Karpas-422 (cell line): Measurements from ENCODE around the gene SAFB2. TPM values are rescaled to one million over a fixed set of nuclear protein-coding genes. Genes with fewer than 3 reads are reported as not detected.

Experiments used
- DNase-seq: peaks from one replicate; pipeline ENCODE4 v3.0.0-alpha.2; 2015
- H2AFZ ChIP-seq: fragments of 200-600 bp; sonication (generic); 2 replicates; pipeline ENCODE4 v1.6.1; 2014; ENCODE audit warnings: antibody characterized with exemption, low read length, mixed read lengths
- H3K27ac ChIP-seq: fragments of 200-600 bp; sonication (generic); 2 replicates; pipeline ENCODE4 v1.5.1; 2014; ENCODE audit warnings: mild to moderate bottlenecking, low read length, moderate library complexity
- H3K27me3 ChIP-seq: fragments of 200-600 bp; sonication (generic); 2 replicates; pipeline ENCODE4 v1.6.1; 2014; ENCODE audit warnings: low read length, mixed read lengths
- H3K36me3 ChIP-seq: fragments of 200-600 bp; sonication (generic); 2 replicates; pipeline ENCODE4 v1.6.1; 2014; ENCODE audit warnings: low read length, mixed read lengths; ENCODE audit not compliant: insufficient read depth
- H3K4me1 ChIP-seq: fragments of 200-600 bp; sonication (generic); 2 replicates; pipeline ENCODE4 v1.6.1; 2014; ENCODE audit warnings: mild to moderate bottlenecking, low read length, mixed read lengths
- H3K4me2 ChIP-seq: fragments of 200-600 bp; sonication (generic); 2 replicates; pipeline ENCODE4 v1.6.1; 2014; ENCODE audit warnings: low read length, low read depth, mild to moderate bottlenecking; ENCODE audit not compliant: poor library complexity, severe bottlenecking
- H3K4me3 ChIP-seq: fragments of 200-600 bp; sonication (generic); 2 replicates; pipeline ENCODE4 v1.5.1; 2014; ENCODE audit warnings: mild to moderate bottlenecking, antibody characterized with exemption, low read length, mixed read lengths
- H3K79me2 ChIP-seq: fragments of 200-600 bp; sonication (generic); 2 replicates; pipeline ENCODE4 v1.6.1; 2014; ENCODE audit warnings: mild to moderate bottlenecking, low read length, mixed read lengths
- H3K9ac ChIP-seq: fragments of 200-600 bp; sonication (generic); 2 replicates; pipeline ENCODE4 v1.6.0; 2014; ENCODE audit warnings: low read length
- H3K9me2 ChIP-seq: fragments of 200-600 bp; sonication (generic), shearing (Covaris generic); replicated peaks from 2 replicates; pipeline ENCODE4 v1.6.0; 2014; ENCODE audit warnings: mild to moderate bottlenecking, low read length, moderate library complexity; ENCODE audit not compliant: insufficient read depth
- H3K9me3 ChIP-seq: fragments of 300-700, 200-600 bp; sonication (generic); 2 replicates; pipeline ENCODE4 v1.6.1; 2014; ENCODE audit warnings: low read length, mixed read lengths
- H4K20me1 ChIP-seq: fragments of 200-600 bp; sonication (generic); 2 replicates; pipeline ENCODE4 v1.6.1; 2014; ENCODE audit warnings: mild to moderate bottlenecking, antibody characterized with exemption, low read length, low read depth; ENCODE audit not compliant: insufficient read depth
- total RNA-seq: library from RNA; depleted of rRNA; stranded (reverse); fragments of >200 nt; shearing (Covaris generic); gene quantifications from 2 replicates; pipeline ENCODE4 v1.2.3, GENCODE V29; 2014; ENCODE audit warnings: low replicate concordance

The SAFB2 gene
- total RNA-seq, 1 experiment from 2014 or later = 40.3 TPM

DNA sequence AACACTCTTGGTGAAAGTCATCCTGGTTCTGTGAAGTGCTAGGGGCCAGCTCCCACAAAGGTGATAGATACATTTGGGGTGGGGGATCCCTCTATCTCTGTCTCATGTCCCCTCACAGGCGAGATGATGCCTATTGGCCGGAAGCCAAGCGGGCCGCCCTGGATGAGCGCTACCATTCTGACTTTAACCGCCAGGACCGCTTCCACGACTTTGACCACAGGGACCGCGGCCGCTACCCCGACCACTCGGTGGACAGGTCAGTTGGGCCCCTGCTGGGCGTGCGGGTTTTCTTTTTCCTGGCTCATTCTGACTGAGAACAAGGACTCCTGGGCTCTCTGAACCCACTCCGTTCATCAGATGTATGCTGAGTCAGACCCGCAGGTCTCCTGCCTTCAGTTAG lies 41.3 kb upstream of the SAFB2 start:
- DNase-seq = no peak
- Histone ChIP-seq H4K20me1 (peaks cover 10% of the 10 kb centered on the region; the same call in 1 of the 2 replicates), H3K36me3 (peaks cover 57% of the 10 kb centered on the region), H2AFZ (no peak overlapping the region), H3K4me3 (no peak overlapping the region), H3K27ac (no peak overlapping the region), H3K9me3 (no peaks in the 10 kb centered on the region), H3K79me2 (peaks cover 12% of the 10 kb centered on the region; the same call in 1 of the 2 replicates), H3K4me1 (no peaks in the 10 kb centered on the region), H3K9me2 (no peaks in the 10 kb centered on the region), H3K4me2 (no peak overlapping the region), H3K27me3 (no peaks in the 10 kb centered on the region), H3K9ac (no peak overlapping the region)

DNA sequence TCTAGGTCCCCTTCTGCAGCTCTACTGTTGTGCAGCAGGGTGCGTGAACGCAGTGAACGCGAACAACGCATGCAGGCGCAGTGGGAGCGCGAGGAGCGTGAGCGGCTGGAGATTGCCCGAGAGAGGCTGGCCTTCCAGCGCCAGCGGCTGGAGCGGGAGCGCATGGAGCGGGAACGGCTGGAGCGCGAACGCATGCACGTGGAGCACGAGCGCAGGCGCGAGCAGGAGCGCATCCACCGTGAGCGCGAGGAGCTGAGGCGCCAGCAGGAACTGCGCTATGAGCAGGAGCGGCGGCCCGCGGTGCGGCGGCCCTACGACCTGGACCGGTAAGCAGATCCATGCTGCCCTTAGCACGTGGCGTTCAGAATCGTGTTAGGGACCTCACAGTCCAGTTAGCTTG lies 38.9 kb upstream of the SAFB2 start:
- Histone ChIP-seq H3K79me2 (peaks cover 14% of the 10 kb centered on the region; the same call in 1 of the 2 replicates), H3K4me1 (no peaks in the 10 kb centered on the region), H4K20me1 (peaks cover 7% of the 10 kb centered on the region; the same call in 1 of the 2 replicates), H3K9ac (no peak overlapping the region), H3K36me3 (peaks cover 46% of the 10 kb centered on the region), H3K4me3 (no peak overlapping the region), H3K9me2 (no peaks in the 10 kb centered on the region), H3K27ac (no peak overlapping the region), H2AFZ (no peak overlapping the region), H3K27me3 (no peaks in the 10 kb centered on the region), H3K9me3 (no peaks in the 10 kb centered on the region), H3K4me2 (no peak overlapping the region)
- no peak for DNase-seq

DNA sequence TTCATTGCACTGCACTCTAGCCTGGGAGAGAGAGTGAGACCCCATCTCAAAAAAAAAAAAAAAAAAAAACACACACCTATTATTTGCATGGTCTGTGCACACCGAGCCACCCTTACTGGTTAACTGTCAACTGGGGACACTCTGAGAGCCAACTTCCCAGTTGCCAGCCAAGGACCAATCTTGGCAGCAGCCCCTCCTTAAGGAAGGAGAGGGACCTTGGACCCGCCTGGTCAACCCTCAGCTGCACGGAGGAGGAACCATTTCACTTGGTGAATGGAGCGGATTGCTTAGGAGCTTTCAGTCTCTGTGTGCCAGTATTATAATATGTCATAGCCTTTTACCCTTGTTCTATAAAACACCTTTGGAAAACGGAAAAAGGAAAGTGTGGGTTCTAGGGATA lies 32.8 kb upstream of the SAFB2 start:
- H2AFZ ChIP-seq = no peak overlapping the region
- H3K9me3 ChIP-seq = no peaks in the 10 kb centered on the region
- peaks cover 22% of the 10 kb centered on the region; the same call in 1 of the 2 replicates for H3K79me2 ChIP-seq
- H3K27me3 ChIP-seq = no peaks in the 10 kb centered on the region
- H3K4me3 ChIP-seq = no peak overlapping the region
- H3K4me2 ChIP-seq = no peak overlapping the region
- no peak overlapping the region for H3K9ac ChIP-seq
- DNase-seq = no peak
- no peaks in the 10 kb centered on the region for H3K4me1 ChIP-seq
- H3K9me2 ChIP-seq = no peaks in the 10 kb centered on the region
- H3K27ac ChIP-seq = no peak overlapping the region
- H4K20me1 ChIP-seq = 0 out of 2 replicates have a peak, but pooled peaks cover 4% of the 10 kb centered on the region
- peaks cover 42% of the 10 kb centered on the region for H3K36me3 ChIP-seq

DNA sequence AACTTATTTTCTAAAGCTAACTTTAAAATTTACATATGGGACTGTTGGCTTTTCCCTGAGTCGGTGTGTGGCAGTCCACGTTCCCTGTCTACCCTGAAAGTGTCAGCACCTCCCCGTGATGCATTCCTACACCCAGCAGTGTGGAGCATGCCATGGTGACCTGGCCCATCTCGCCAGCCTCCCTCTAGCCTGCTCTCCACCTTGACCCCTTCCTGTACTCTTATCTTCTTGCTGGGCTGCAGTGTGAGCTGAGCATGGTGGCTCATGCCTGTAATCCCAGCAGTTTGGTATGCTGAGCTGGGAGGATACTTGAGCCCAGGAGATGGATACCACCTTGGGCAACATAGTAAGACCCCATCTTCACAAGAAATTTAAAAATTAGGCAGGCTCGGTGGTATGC lies 32.4 kb upstream of the SAFB2 start:
- Histone ChIP-seq H3K36me3 (peaks cover 43% of the 10 kb centered on the region), H3K4me3 (no peak overlapping the region), H3K4me1 (no peaks in the 10 kb centered on the region), H3K9ac (no peak overlapping the region), H3K9me3 (no peaks in the 10 kb centered on the region), H4K20me1 (0 out of 2 replicates have a peak, but pooled peaks cover 4% of the 10 kb centered on the region), H3K9me2 (no peaks in the 10 kb centered on the region), H3K27ac (no peak overlapping the region), H3K4me2 (no peak overlapping the region), H3K79me2 (peaks cover 22% of the 10 kb centered on the region; the same call in 1 of the 2 replicates), H3K27me3 (no peaks in the 10 kb centered on the region), H2AFZ (no peak overlapping the region)
- DNase-seq = peak; percentile 19

DNA sequence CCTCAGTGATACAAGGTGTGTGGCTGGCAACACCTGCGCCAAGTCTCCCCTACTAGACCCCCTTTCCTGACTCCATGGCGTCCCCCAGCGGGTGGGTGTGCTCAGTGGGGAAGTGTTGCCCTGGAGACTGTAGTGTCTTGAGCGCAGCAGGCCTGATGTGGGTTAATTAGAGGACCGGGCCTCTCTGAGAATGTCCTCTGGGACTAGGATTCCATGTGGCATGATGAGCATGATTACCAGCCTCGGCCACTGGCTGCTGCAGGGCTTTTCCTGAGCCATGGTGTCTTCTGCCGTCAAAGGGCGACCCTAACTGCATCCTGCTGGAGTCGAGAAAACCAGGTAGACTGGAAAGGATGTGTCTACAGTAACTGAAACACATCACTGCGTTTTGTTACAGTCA lies 29.7 kb upstream of the SAFB2 start:
- Histone ChIP-seq H3K4me3 (no peak overlapping the region), H3K27ac (no peak overlapping the region), H3K79me2 (peaks cover 31% of the 10 kb centered on the region), H3K4me2 (no peak overlapping the region), H3K4me1 (no peaks in the 10 kb centered on the region), H3K36me3 (peaks cover 56% of the 10 kb centered on the region), H2AFZ (no peak overlapping the region), H4K20me1 (peaks cover 4% of the 10 kb centered on the region; the same call in 1 of the 2 replicates), H3K9me3 (no peaks in the 10 kb centered on the region), H3K9ac (no peak overlapping the region), H3K9me2 (no peaks in the 10 kb centered on the region), H3K27me3 (no peaks in the 10 kb centered on the region)
- DNase-seq = no peak

DNA sequence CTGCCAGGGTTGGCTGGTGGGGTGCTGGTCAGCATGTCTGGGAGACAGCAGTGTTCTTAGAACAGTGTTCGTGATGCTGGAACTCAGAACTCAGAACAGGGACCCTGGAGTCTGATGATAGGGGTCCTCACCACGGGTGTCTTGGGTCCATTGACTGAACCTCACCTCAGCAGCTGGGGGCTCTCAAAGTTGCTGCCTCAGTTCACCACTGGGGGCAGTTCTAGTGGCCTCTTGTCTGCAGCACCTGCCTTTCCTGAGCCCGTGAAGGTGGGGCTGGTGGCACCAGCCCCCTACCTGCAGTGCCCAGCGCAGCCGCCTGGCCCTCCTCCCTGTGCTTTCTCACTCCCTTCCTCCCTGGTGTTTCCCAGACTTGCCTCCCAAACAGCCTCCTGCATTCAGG lies 28.8 kb upstream of the SAFB2 start:
- no peaks in the 10 kb centered on the region for H3K4me1 ChIP-seq
- H3K4me3 ChIP-seq = no peak overlapping the region
- DNase-seq = no peak
- peaks cover 11% of the 10 kb centered on the region for H4K20me1 ChIP-seq
- H3K9me2 ChIP-seq = no peaks in the 10 kb centered on the region
- H3K9me3 ChIP-seq = no peaks in the 10 kb centered on the region
- no peaks in the 10 kb centered on the region for H3K27me3 ChIP-seq
- no peak overlapping the region for H3K27ac ChIP-seq
- no peak overlapping the region for H3K9ac ChIP-seq
- H3K36me3 ChIP-seq = peaks cover 61% of the 10 kb centered on the region
- no peak overlapping the region for H2AFZ ChIP-seq
- H3K4me2 ChIP-seq = no peak overlapping the region
- peaks cover 36% of the 10 kb centered on the region for H3K79me2 ChIP-seq

DNA sequence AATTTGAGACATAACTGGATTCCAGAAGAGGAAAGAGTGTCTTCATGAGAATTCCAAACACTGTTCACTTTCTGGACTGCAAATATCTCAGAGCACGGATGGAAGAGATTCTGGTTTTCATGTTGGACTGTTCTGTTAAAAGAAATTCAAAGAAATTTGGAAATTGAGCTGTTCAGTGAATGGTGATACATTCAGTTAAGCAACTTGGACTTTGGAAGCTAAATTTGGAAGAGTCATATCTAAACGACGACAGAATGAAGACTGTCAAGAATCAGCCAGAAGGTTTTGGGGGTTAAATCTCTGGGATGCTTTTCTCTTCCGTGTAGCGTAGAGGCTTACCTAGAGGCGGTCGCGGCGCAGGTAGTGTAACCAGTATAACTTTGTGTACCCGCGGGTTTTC lies 25.9 kb upstream of the SAFB2 start:
- Histone ChIP-seq H3K27me3 (no peaks in the 10 kb centered on the region), H3K9me2 (no peaks in the 10 kb centered on the region), H3K36me3 (peaks cover 70% of the 10 kb centered on the region), H4K20me1 (peaks cover 30% of the 10 kb centered on the region), H3K9me3 (no peaks in the 10 kb centered on the region), H3K9ac (no peak overlapping the region), H3K4me1 (0 out of 2 replicates have a peak, but pooled peaks cover 2% of the 10 kb centered on the region), H3K4me3 (no peak overlapping the region), H2AFZ (no peak overlapping the region), H3K4me2 (no peak overlapping the region), H3K27ac (no peak overlapping the region), H3K79me2 (peaks cover 62% of the 10 kb centered on the region)
- DNase-seq = no peak

DNA sequence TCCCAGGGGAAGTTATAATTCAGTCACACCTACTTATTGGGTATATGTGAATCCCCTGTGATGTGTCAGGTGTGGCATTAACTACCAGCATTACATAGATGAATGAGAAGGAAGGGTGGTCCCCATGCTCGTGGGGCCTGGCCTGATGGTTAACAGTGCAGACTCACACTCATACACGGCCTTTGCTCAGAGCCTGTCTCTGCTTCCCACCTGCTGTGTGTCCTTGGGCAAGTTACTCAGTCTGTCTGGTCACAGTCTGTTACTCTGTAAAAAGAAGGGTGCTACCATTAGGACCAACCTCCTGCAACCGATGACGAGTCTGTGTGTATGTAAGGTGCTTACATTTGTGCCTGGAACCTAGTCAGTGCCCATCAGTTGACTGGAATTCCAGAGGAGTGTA lies 24.1 kb upstream of the SAFB2 start:
- Histone ChIP-seq H3K9ac (no peak overlapping the region), H2AFZ (no peak overlapping the region), H3K36me3 (peaks cover 80% of the 10 kb centered on the region), H3K79me2 (peaks cover 74% of the 10 kb centered on the region), H3K9me3 (no peaks in the 10 kb centered on the region), H3K9me2 (no peaks in the 10 kb centered on the region), H3K4me3 (no peak overlapping the region), H3K27ac (no peak overlapping the region), H3K4me2 (no peak overlapping the region), H3K27me3 (no peaks in the 10 kb centered on the region), H3K4me1 (0 out of 2 replicates have a peak, but pooled peaks cover 2% of the 10 kb centered on the region), H4K20me1 (peaks cover 45% of the 10 kb centered on the region)
- no peak for DNase-seq
